GM21526 (cell line): ENCODE data around the gene SLC18B1.
A peak's percentile ranks its signal among the peaks of the same experiment; 100 is the strongest.
"Not testable (repeated sequence)": the region's sequence is repeated elsewhere in the genome, so short reads cannot be mapped to it uniquely, and the experiment has no call there.

ENCODE experiments used
- ATAC-seq: cut with Tn5 transposase; IDR thresholded peaks from one replicate; pipeline ENCODE4 v1.9.1; 2021; ENCODE audit warnings: moderate library complexity; ENCODE audit not compliant: unreplicated experiment, low FRiP score

The SLC18B1 gene

GRCh38 chr6:132800656-132801055 is 2.2 kb upstream of the SLC18B1 start:
- ATAC-seq, result no peak

- peak; percentile 82 for ATAC-seq
Measured at GRCh38 chr6:132798869-132799538, 567 bp upstream of the SLC18B1 start.

GRCh38 chr6:132795461-132795860 is 3.0 kb downstream of the SLC18B1 start:
- no peak for ATAC-seq

DNA sequence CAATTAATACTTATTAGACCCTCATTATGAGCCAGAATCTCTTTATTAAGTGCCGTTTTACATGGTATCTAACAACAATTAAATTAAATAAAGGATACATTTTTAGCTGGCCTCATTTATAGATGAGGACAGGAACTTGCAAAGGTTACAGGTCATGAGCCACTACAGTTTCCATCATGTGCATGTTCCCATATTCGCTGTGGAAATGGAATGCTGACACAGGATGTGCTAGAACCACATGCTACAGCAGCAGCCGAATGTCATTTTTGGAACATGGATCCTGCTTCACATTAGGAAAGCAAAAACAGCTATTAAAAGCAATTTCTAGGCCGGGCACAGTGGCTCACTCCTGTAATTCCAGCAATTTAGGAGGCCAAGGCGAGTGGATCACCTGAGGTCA is 5.9 kb downstream of the SLC18B1 start:
- no peak for ATAC-seq

- ATAC-seq, result no peak
Measured at GRCh38 chr6:132790450-132790849, 8.0 kb downstream of the SLC18B1 start.

DNA sequence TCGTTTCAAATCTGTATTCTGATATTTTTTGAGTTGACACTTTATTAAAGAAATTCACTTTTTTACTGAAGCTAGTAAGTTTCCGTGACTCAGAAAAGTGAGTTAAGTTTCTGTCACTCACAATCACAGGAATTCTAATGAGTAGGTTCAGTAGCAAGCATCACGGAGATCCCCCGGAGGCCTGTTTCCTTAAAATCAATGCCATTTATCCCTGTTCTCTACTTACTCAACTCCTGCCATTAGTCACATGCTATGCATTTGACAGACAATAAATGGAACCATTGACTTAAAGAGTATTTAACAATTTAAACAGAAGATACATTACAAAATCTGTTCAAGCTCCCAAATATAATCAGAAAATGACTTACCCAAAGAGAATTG is 9.1 kb downstream of the SLC18B1 start:
- no peak for ATAC-seq

DNA sequence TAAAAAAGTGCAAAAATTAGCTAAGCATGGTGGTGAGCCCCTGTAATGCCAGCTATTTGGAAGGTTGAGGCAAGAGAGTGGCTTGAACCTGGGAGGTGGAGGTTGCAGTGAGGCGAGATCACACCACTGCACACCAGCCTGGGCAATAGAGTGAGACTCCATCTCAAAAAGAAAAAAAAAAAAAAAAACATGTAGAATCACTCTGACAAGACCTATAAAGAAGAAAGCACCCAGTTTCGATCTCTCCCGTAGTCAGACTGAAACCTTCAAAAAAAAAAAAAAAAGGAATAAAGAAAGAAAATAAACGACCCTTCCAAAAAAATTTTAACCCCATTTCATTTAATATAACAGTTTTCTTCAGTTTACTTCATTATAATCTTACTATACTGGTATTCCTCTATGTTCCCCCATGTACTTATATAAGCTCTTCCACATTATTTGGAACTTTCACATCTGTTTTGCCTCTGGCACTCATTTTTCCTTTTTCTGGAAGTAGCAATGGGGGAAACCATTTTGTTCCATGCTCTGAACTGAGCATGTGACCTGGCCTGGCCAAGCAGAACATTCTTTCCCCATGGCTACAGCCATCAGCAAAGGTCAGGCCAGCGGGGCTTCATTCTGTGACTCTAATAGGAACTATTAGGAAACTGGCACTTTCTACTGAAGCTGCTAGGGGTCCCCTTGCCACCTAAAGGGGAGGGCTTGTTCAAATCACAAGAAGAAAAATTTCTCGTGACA is 9.6 kb downstream of the SLC18B1 start:
- peak; percentile 54 for ATAC-seq

- no peak for ATAC-seq
Measured at GRCh38 chr6:132785936-132786335, 12.5 kb downstream of the SLC18B1 start.

DNA sequence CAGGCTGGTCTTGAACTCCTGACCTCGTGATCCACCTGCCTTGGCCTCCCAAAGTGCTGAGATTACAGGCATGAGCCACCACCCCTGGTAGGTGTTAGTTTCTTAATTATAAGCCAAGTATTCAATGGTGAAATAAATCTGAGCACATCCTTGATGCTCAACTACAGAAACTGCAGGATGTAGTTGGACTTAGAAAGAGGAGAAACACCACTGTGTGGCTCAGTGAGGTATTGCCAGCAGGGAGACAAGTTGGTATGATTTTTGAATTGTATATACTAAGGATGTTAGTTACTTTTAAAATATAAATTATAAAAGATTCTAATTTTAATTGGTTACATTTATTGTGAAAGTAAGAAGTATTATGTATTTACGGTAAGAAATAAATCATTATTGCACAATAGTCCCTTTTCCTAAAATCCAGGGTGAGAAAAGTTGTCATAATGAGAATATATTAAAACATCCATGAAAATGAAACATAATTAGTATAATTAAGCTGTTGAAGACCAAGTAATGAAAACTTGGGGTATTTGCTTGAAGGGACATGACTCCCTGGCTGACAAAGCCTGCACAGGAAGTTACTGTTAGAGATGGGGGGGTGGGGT is 17.6 kb downstream of the SLC18B1 start:
- no peak for ATAC-seq

GRCh38 chr6:132777881-132778280 is 20.6 kb downstream of the SLC18B1 start:
- ATAC-seq, result not testable (repeated sequence)

- peak; percentile 85 for ATAC-seq
Measured at GRCh38 chr6:132768051-132768517, 30.4 kb downstream of the SLC18B1 start.

DNA sequence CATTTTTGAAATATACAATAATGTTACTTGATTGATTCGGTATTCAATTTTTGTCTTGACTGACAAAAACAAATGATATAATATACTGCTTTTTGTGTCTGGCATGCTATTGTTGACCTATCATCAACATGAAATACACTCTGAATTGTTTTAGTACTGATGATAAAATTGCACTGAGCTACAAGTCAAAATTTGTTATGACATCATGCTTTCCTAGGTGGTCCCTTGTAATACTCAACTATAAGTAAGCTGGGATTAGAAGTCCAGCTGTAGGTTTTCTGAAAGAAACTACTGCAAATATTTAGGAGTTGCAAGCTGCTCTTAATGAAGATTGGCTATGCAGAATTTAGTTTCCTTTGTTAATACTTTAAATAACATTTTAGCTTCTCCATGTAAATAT is 32.9 kb downstream of the SLC18B1 start:
- ATAC-seq, result no peak

DNA sequence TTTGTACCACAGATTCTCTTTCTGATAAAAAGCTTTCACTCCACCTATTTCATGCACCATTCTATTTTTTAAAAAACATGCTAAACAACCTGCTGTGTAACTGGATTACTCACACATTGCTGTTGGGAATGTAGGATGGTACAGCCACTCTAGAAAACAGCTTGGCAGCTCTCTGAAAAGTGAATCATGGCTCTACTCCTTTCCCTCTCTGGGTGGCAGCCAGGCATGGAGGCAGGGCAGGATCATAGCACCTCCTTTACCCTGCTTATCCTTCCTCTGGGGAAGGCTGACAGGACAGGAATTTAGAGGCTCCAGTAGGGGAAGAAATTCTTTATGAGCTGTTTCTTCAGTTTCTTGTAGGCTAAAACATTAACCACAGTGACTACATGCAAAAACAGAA is 34.1 kb downstream of the SLC18B1 start:
- no peak for ATAC-seq

- peak; percentile 88 for ATAC-seq
Measured at GRCh38 chr6:132763269-132763668, 35.2 kb downstream of the SLC18B1 start.

GRCh38 chr6:132760256-132760655 is 38.2 kb downstream of the SLC18B1 start:
- peak; percentile 60 for ATAC-seq

DNA sequence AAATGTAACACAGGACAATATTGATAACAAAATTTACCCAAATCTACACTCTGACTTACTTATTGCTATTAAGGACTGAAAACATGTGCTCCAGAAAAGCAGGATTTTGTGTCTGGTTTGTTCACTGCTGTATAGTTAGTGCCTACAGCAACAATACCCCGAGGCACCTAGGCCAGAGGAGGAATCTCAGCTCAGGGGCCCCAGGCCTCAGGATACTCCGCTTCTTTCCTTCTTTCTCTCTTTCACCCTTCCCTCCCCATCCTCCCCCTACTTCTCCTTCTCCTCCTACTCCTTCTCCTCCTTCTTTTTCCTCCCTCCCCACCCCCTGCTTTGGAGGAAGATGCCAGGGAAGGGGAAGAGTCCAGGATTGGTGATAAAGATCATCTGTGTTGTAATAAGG is 39.7 kb downstream of the SLC18B1 start:
- ATAC-seq, result no peak

GRCh38 chr6:132752255-132752654 is 46.2 kb downstream of the SLC18B1 start:
- ATAC-seq, result no peak

DNA sequence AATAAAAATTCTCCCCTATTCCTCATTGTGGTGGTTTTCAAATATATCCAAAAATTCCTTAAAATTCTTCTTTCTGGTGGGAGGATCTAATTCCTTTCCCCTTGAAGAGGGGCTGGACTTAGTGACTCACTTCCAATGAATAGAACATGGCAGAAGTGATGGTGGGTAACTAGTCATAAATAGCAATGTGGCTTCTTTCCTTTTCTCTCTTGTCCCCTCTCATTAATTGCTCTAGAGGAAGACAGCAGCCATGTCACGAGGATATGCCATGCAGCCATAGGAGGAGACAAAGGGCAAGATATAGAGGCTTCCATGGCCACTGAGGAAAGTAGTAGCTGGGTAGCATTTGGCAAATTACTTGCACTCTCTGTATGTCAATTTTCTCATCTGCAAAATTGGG is 46.6 kb downstream of the SLC18B1 start:
- ATAC-seq, result no peak

DNA sequence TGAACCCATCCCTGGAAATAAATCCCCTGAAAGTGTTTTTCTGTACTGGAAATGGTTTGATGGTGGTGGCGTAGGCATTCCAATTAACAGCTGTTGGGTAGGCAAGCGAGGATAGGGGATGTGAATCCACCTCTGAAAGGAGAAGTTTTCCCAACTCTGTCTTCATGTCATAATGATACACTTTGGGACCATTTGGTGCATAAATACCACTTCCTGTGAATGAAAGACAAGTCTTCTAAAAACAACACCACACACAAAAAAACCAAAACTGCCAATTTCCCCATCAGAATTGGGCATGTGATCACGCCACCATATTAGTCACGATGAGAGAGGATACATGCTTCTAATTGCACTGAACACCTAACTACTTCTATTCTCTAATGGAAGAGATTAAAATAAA is 47.1 kb downstream of the SLC18B1 start:
- peak; percentile 30 for ATAC-seq

GRCh38 chr6:132750455-132751248 is 47.8 kb downstream of the SLC18B1 start:
- peak; percentile 77 for ATAC-seq

- ATAC-seq, result no peak
Measured at GRCh38 chr6:132749111-132749510, 49.3 kb downstream of the SLC18B1 start.
